Vagina (tissue), 2 donors: Measurements from ENCODE around the gene DNAH10.

Source experiments
- CTCF ChIP-seq, 3 experiments: fragments of 450-650 bp in 2 of 3; fragments of 200-600 bp in 1 of 3; sonication (generic) in 1 of 3; IDR thresholded peaks; one replicate each; pipeline ENCODE4 v1.5.1; 2017 to 2019; ENCODE audit warnings: antibody characterized with exemption in 3 of 3, mild to moderate bottlenecking in 2 of 3, moderate library complexity in 2 of 3
- POLR2AphosphoS5 ChIP-seq, 2 donors: sonication (generic); formaldehyde crosslinking; IDR thresholded peaks; one replicate each; pipeline ENCODE4 v1.9.0; 2017; ENCODE audit warnings: antibody characterized with exemption in 2 of 2, mild to moderate bottlenecking in 2 of 2, low read depth in 1 of 2; ENCODE audit not compliant: insufficient read depth in 1 of 2

GRCh38 chr12:123765504-123766035 is 3.5 kb downstream of the DNAH10 start:
- TF ChIP-seq CTCF (IDR thresholded peaks at IDR 0.05): no peak
- no peak for TF ChIP-seq POLR2AphosphoS5 (IDR thresholded peaks at IDR 0.05; ENCODE audit: insufficient read depth in 1 of 2, low read depth in 1 of 2)
